ENCODE results near the gene S100A6. TPM values are rescaled to one million over a fixed set of nuclear protein-coding genes. Genes with fewer than 3 reads are reported as not detected.
"Not testable (repeated sequence)": the region's sequence is repeated elsewhere in the genome, so short reads cannot be mapped to it uniquely, and the experiment has no call there.

The S100A6 gene
- total and polyA plus RNA-seq, 8 donors = 154 to 2,520 (median 634) TPM

DNA sequence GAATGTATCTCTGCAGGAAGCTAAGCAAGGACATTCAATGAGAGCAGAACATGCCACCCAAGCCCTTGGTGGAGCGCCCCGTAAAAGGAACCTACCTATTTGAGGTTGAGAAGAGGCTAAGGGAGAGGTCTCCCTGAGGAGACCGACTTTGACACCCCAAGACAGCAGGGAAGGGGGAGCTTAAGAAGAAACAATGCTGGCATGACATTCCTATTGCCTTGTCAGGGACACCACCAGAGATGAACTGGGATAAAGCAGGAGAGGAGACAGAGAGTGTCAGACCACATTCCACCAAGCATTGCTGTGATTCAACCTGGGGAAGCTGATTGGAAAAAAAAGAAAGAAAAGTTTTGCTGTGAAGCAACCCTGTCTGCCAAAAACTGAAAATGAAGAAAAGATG is 43.1 kb upstream of the S100A6 start:
- 80 to 88% (median 84%) methylated on average over 3 of the region's 3 CpGs for WGBS, 5 donors
- DNase-seq = no peak
- no peaks in the 10 kb centered on the region for H3K27me3 ChIP-seq
- TF ChIP-seq POLR2AphosphoS5 (IDR thresholded peaks at IDR 0.05) (no peak), POLR2A (IDR thresholded peaks at IDR 0.05) (no peak), EP300 (IDR thresholded peaks at IDR 0.05) (no peak)
- TF ChIP-seq, protein P1, sequence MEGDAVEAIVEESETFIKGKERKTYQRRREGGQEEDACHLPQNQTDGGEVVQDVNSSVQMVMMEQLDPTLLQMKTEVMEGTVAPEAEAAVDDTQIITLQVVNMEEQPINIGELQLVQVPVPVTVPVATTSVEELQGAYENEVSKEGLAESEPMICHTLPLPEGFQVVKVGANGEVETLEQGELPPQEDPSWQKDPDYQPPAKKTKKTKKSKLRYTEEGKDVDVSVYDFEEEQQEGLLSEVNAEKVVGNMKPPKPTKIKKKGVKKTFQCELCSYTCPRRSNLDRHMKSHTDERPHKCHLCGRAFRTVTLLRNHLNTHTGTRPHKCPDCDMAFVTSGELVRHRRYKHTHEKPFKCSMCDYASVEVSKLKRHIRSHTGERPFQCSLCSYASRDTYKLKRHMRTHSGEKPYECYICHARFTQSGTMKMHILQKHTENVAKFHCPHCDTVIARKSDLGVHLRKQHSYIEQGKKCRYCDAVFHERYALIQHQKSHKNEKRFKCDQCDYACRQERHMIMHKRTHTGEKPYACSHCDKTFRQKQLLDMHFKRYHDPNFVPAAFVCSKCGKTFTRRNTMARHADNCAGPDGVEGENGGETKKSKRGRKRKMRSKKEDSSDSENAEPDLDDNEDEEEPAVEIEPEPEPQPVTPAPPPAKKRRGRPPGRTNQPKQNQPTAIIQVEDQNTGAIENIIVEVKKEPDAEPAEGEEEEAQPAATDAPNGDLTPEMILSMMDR (IDR thresholded peaks at IDR 0.05) = no peak
- H3K4me1 ChIP-seq = peaks cover 0 to 10% (median 0%) of the 10 kb centered on the region in 4 donors
- no peaks in the 10 kb centered on the region for H3K36me3 ChIP-seq
- H3K9me3 ChIP-seq = no peaks in the 10 kb centered on the region
- H3K27ac ChIP-seq = no peak overlapping the region
- intact Hi-C loops (cut with DNase I; ENCODE audit: low total_unique reads) = no loop called here
- H3K4me3 ChIP-seq = no peak overlapping the region

DNA sequence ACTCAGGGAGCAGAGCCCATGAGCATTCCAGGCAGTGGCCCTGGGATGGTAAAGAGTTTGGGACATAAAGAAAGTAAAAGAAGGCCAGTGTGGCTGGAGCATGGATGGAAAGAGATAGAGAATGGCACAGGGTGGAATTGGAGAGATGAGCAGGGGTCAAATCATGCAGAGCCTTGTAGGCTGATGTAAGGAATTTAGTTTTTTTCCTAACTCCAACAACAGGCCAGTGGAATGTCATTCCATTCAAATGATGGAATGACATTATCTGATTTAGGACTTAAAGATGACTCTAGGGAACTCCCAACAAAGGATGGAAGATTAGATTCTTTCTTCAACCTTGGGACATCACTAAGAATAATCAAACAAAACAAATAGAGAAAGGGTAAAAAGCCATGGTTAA is 42.7 kb upstream of the S100A6 start:
- peaks cover 0 to 15% (median under 1%) of the 10 kb centered on the region in 4 donors for H3K4me1 ChIP-seq
- H3K9me3 ChIP-seq = no peaks in the 10 kb centered on the region
- no peak for TF ChIP-seq POLR2A (IDR thresholded peaks at IDR 0.05)
- TF ChIP-seq, protein P1 (IDR thresholded peaks at IDR 0.05) = no peak
- no peak for TF ChIP-seq POLR2AphosphoS5 (IDR thresholded peaks at IDR 0.05)
- TF ChIP-seq EP300 (IDR thresholded peaks at IDR 0.05) = no peak
- H3K4me3 ChIP-seq = no peak overlapping the region
- DNase-seq = no peak
- no peak overlapping the region for H3K27ac ChIP-seq
- no peaks in the 10 kb centered on the region for H3K36me3 ChIP-seq
- no peaks in the 10 kb centered on the region for H3K27me3 ChIP-seq
- intact Hi-C loops (cut with DNase I; ENCODE audit: low total_unique reads) = no loop called here

DNA sequence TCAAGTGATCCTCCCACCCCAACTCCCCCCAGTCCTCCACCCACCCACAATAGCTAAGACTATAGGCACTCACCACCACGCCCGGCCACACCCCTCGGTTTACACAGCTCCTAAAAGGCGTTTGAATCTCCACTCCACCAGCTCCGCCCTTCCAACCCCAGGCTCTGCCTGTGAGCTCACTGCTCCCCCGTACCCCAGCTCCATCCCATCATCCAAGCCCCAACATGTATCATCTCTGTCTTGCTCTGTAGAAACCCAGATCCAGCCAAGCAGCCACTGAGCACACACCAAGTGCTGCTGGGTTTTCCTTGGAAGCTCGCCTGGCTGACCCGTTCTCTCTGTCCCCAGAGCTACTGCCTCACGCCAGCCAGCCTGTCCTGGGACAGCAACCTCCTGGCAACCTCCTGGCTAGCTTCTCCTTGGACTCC is 41.8 kb upstream of the S100A6 start:
- no peak for TF ChIP-seq EP300 (IDR thresholded peaks at IDR 0.05)
- no peak for TF ChIP-seq POLR2AphosphoS5 (IDR thresholded peaks at IDR 0.05)
- TF ChIP-seq, protein P1 (IDR thresholded peaks at IDR 0.05) = no peak
- no peak for TF ChIP-seq POLR2A (IDR thresholded peaks at IDR 0.05)
- Histone ChIP-seq H3K4me1 (peaks cover 1 to 23% (median 9%) of the 10 kb centered on the region in 4 donors), H3K36me3 (no peaks in the 10 kb centered on the region), H3K27ac (no peak overlapping the region), H3K9me3 (no peaks in the 10 kb centered on the region), H3K4me3 (no peak overlapping the region), H3K27me3 (no peaks in the 10 kb centered on the region)
- intact Hi-C loops (cut with DNase I; ENCODE audit: low total_unique reads) = no loop called here
- WGBS, 5 donors = 21 to 40% (median 33%) methylated on average over 9 of the region's 9 CpGs
- peak; percentile 33 to 49 for DNase-seq

DNA sequence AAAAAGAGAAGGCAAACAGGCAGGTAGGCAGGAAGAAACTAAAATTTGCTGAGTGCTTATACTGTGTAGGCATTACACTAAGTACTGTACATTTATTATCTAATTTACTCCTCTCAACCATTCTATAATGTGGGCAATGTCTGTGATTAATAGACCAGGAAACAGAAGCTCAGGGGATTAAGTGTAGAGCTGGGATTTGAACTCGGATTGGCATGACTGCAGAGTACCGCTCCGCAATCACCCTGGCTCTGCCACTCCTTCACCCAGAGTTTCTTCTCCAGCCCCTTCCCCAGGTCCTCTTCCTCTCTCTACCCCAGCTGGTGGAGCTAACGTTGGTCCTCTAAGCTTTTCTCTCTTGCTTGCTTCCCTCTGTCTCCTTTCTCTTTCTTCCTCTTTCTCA is 41.3 kb upstream of the S100A6 start:
- TF ChIP-seq POLR2A (IDR thresholded peaks at IDR 0.05) = no peak
- TF ChIP-seq EP300 (IDR thresholded peaks at IDR 0.05) = no peak
- TF ChIP-seq POLR2AphosphoS5 (IDR thresholded peaks at IDR 0.05) = no peak
- TF ChIP-seq, protein P1 (IDR thresholded peaks at IDR 0.05) = no peak
- intact Hi-C loops (cut with DNase I; ENCODE audit: low total_unique reads) = no loop called here
- no peak overlapping the region for H3K4me3 ChIP-seq
- WGBS, 5 donors = 51 to 69% (median 60%) methylated on average over 4 of the region's 4 CpGs
- H3K27ac ChIP-seq = no peak overlapping the region
- no peaks in the 10 kb centered on the region for H3K9me3 ChIP-seq
- H3K27me3 ChIP-seq = no peaks in the 10 kb centered on the region
- no peak for DNase-seq
- H3K4me1 ChIP-seq = peaks cover 6 to 28% (median 12%) of the 10 kb centered on the region in 4 donors
- no peaks in the 10 kb centered on the region for H3K36me3 ChIP-seq

DNA sequence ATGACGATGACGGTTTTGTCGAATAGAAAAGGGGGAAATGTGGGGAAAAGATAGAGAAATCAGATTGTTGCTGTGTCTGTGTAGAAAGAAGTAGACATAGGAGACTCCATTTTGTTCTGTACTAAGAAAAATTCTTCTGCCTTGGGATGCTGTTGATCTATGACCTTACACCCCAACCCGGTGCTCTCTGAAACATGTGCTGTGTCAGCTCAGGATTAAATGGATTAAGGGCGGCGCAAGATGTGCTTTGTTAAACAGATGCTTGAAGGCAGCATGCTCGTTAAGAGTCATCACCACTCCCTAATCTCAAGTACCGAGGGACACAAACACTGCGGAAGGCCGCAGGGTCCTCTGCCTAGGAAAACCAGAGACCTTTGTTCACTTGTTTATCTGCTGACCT is 39.7 kb upstream of the S100A6 start:
- H3K36me3 ChIP-seq; H3K9me3 ChIP-seq; DNase-seq; H3K4me3 ChIP-seq; H3K27me3 ChIP-seq; H3K27ac ChIP-seq; intact Hi-C loops (cut with DNase I; ENCODE audit: low total_unique reads): not testable (repeated sequence)
- 76 to 94% (median 89%) methylated on average over 10 of the region's 10 CpGs for WGBS, 5 donors
- H3K4me1 ChIP-seq = peaks cover 8 to 35% (median 12%) of the 10 kb centered on the region in 4 donors

DNA sequence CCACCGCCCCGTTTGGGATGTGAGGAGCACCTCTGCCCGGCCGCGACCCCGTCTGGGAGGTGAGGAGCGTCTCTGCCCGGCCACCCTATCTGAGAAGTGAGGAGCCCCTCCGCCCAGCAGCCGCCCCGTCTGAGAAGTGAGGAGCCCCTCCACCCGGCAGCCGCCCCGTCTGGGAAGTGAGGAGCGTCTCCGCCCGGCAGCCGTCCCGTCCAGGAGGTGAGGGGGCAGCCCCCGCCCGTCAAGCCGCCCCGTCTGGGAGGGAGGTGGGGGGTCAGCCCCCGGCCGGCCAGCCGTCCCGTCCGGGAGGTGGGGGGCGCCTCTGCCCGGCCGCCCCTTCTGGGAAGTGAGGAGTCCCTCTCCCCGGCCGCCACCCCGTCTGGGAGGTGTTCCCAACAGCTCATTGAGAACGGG is 39.3 kb upstream of the S100A6 start:
- 92 to 96% (median 95%) methylated on average over 25 to 35 of the region's 35 CpGs for WGBS, 5 donors
- H3K27me3 ChIP-seq; H3K4me3 ChIP-seq; H3K9me3 ChIP-seq; intact Hi-C loops (cut with DNase I; ENCODE audit: low total_unique reads); H3K27ac ChIP-seq; DNase-seq; H3K36me3 ChIP-seq: not testable (repeated sequence)
- H3K4me1 ChIP-seq = peaks cover 8 to 35% (median 12%) of the 10 kb centered on the region in 4 donors
